ENCODE measurements around the gene CACNA1D.

DNA sequence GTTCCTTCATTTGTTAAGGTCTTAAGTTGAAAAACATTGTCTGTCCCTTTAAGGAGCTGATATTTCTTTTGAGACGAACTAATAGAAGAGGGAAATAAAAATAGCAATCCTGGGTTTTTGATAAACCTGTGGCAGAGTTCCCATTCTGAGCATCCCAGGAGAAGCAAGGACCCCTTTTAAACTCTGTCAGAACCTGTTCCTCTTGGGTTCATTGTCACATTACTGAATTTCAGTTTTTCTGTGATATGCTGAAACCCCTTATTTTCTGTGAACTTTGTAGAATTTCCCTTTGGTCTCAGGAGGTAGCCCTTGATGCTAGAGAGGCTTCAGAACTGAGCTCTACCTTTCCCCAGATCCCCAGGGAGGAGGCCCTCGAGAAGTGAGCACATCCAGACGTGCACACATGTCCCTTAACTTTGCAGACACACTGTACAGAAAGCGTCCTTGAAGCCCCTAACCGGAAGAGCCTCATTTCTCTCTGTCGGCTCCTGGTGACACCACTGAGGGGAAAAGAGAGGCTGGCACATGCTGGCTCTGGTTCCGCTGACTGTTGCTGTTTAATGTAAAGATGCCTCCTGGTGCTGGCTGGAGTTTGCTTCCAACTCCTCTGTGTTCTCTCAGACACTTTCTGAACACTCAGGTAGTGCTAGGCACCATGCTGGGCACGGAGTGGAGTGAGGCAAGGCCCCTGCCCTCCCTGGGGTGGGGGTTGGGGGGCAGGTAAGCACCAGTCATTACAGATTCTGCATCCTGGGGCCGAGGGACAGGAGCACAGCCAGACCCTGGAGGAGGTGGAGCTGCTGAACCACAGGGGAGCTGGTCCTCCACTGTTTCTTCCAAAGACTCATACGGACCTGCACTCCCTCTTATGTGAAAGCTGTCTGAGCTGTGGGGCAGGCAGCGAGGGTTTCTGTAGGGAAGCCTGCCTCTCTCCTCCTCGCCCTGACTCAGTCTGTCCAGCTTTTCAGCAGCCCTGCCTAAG is 274.4 kb downstream of the CACNA1D start:
- TF ChIP-seq POLR2AphosphoS5 (IDR thresholded peaks at IDR 0.05; ENCODE audit: low read depth, low read length) (no peak), POLR2A (IDR thresholded peaks at IDR 0.05; ENCODE audit: low read depth, low read length) (no peak)
